Colonic mucosa (tissue), 4 donors: ENCODE measurements around the gene MACROD2. TPM values are rescaled to one million over a fixed set of nuclear protein-coding genes. Genes with fewer than 3 reads are reported as not detected.

Experiments used
- DNase-seq: peaks from one replicate; pipeline ENCODE4 v3.0.0-alpha.2; 2020
- H3K27ac ChIP-seq: fragments of 200-600 bp; one replicate; pipeline ENCODE4 v1.8.0; 2021
- H3K27me3 ChIP-seq: fragments of 200-600 bp; one replicate; pipeline ENCODE4 v1.8.0; 2021
- H3K36me3 ChIP-seq: fragments of 200-600 bp; one replicate; pipeline ENCODE4 v1.8.0; 2021
- H3K4me1 ChIP-seq: fragments of 200-600 bp; one replicate; pipeline ENCODE4 v1.8.0; 2021; ENCODE audit warnings: mild to moderate bottlenecking
- H3K4me3 ChIP-seq: fragments of 200-600 bp; one replicate; pipeline ENCODE4 v1.8.0; 2021
- H3K9ac ChIP-seq, 2 donors: one replicate each; pipeline ENCODE4 v1.7.0; 2013; ENCODE audit warnings: control low read depth in 2 of 2, low read depth in 2 of 2, low read length in 2 of 2
- H3K9me3 ChIP-seq: fragments of 200-600 bp; one replicate; pipeline ENCODE4 v1.8.0; 2021
- CTCF ChIP-seq: fragments of 200-600 bp; IDR thresholded peaks from one replicate; pipeline ENCODE4 v1.8.0; 2022; ENCODE audit warnings: antibody characterized with exemption, mild to moderate bottlenecking
- intact Hi-C: fragments of 100-400 bp; cut with DNase I; formaldehyde crosslinking; loops from one replicate; pipeline ENCODE4 v1.14.1; 2022
- total RNA-seq, 2 donors: library from RNA; stranded (reverse); fragmentation: NEBNext Ultra II Directional in 1 of 2; extraction: Animal tissue kit (Norgen Biotek cat#: 25700) in 1 of 2; gene quantifications; one replicate each; pipeline ENCODE4 v1.2.1, GENCODE V29; 2021
- donor health status: healthy.
- donor health status: DM: no; HTN: no; CAD: no.
- donor health status: DM: no; HTN: no; CAD: no.

The MACROD2 gene
- total RNA-seq, 2 donors from 2014 or later: 3.2 to 3.3 TPM

GRCh38 chr20:14838663-14839628, 843.6 kb downstream of the MACROD2 start:
- H3K9ac ChIP-seq: no peak overlapping the region
- H3K9me3 ChIP-seq: no peaks in the 10 kb centered on the region
- H3K4me3 ChIP-seq: no peak overlapping the region
- no peak for DNase-seq
- H3K4me1 ChIP-seq: no peaks in the 10 kb centered on the region
- H3K36me3 ChIP-seq: no peaks in the 10 kb centered on the region
- no peak for TF ChIP-seq CTCF
- no peaks in the 10 kb centered on the region for H3K27me3 ChIP-seq
- H3K27ac ChIP-seq: no peak overlapping the region
- intact Hi-C loops: no loop called here

- no peak for DNase-seq
- Histone ChIP-seq H3K27ac (no peak overlapping the region), H3K36me3 (no peaks in the 10 kb centered on the region), H3K4me1 (no peaks in the 10 kb centered on the region), H3K9me3 (no peaks in the 10 kb centered on the region), H3K4me3 (no peak overlapping the region), H3K9ac (no peak overlapping the region), H3K27me3 (no peaks in the 10 kb centered on the region)
- intact Hi-C loops: no loop called here
- no peak for TF ChIP-seq CTCF
Observed at GRCh38 chr20:14845199-14846160, 850.2 kb downstream of the MACROD2 start.

DNA sequence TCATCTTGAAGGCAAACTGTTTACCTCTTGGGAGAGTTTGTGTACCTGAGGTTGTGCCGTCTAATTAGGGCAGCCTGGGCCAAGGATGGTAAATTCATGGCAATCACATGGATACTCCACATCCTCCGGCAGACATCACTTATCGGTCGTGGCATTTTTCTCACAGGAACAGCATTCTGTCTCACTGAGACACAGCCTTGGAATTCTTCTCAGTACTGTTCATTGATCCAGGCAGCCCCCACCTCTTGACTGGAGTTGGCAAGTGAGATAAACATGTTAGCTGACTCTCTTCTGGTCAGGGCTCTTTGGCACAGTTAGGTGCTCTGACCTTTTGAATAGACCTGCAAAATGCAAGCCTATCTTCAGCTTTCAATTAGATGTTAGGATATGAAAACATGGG, 853.5 kb downstream of the MACROD2 start:
- no peak for TF ChIP-seq CTCF
- H3K4me1 ChIP-seq: no peaks in the 10 kb centered on the region
- no peaks in the 10 kb centered on the region for H3K9me3 ChIP-seq
- H3K4me3 ChIP-seq: no peak overlapping the region
- DNase-seq: no peak
- intact Hi-C loops: no loop called here
- no peaks in the 10 kb centered on the region for H3K36me3 ChIP-seq
- H3K9ac ChIP-seq: no peak overlapping the region
- no peaks in the 10 kb centered on the region for H3K27me3 ChIP-seq
- no peak overlapping the region for H3K27ac ChIP-seq

GRCh38 chr20:14853079-14853478, 857.8 kb downstream of the MACROD2 start:
- no peaks in the 10 kb centered on the region for H3K4me1 ChIP-seq
- no peaks in the 10 kb centered on the region for H3K36me3 ChIP-seq
- H3K9me3 ChIP-seq: no peaks in the 10 kb centered on the region
- no peak overlapping the region for H3K9ac ChIP-seq
- no peak overlapping the region for H3K27ac ChIP-seq
- DNase-seq: no peak
- intact Hi-C loops: no loop called here
- no peak overlapping the region for H3K4me3 ChIP-seq
- no peak for TF ChIP-seq CTCF
- no peaks in the 10 kb centered on the region for H3K27me3 ChIP-seq

DNA sequence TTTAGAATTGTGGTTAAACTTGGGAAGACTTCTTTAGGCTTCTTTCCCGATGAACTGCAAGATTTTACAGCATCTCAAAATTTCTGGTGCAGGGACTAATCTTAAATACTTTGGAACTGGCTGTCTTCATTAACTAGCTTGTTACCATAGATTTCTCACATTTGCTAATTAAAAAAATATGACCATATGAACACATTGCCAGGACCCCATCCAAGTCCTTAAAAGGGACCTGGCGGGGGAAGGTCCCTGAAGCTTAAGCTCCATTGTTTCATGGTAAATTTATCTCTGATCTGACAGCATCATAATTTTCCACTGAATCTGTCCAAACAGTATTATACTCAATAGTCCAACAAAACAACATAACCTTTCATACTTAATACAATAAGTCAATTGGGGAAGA, 859.9 kb downstream of the MACROD2 start:
- Histone ChIP-seq H3K4me1 (no peaks in the 10 kb centered on the region), H3K27me3 (no peaks in the 10 kb centered on the region), H3K4me3 (no peak overlapping the region), H3K36me3 (no peaks in the 10 kb centered on the region), H3K9me3 (no peaks in the 10 kb centered on the region), H3K27ac (no peak overlapping the region), H3K9ac (no peak overlapping the region)
- no peak for TF ChIP-seq CTCF
- intact Hi-C loops: no loop called here
- DNase-seq: no peak
